OCI-LY3 (cell line): ENCODE results near the gene TET2.

Source experiments
- H2AFZ ChIP-seq: fragments of 200-600, 300-600 bp; shearing (Covaris generic); 2 replicates; pipeline ENCODE4 v1.6.0; 2014; ENCODE audit warnings: antibody characterized with exemption, low read depth, low read length
- H3K27ac ChIP-seq: fragments of 200-600, 300-600 bp; sonication (generic); 2 replicates; pipeline ENCODE4 v1.5.1; 2014; ENCODE audit warnings: mild to moderate bottlenecking, low read length, moderate library complexity, mixed read lengths
- H3K27me3 ChIP-seq: fragments of 200-600, 300-600 bp; sonication (generic); 2 replicates; pipeline ENCODE4 v1.6.1; 2014; ENCODE audit warnings: low read depth, low read length, mixed read lengths
- H3K36me3 ChIP-seq: fragments of 200-600, 300-600 bp; sonication (generic); replicated peaks from 2 replicates; pipeline ENCODE3; 2014; ENCODE audit warnings: low read depth, low read length, mixed read lengths
- H3K4me1 ChIP-seq: fragments of 300-600, 200-600 bp; sonication (generic); 2 replicates; pipeline ENCODE4 v1.6.1; 2014; ENCODE audit warnings: low read length, mixed read lengths
- H3K4me2 ChIP-seq: fragments of 200-600, 300-600 bp; sonication (generic); 2 replicates; pipeline ENCODE4 v1.6.1; 2014; ENCODE audit warnings: low read length, mixed read lengths
- H3K4me3 ChIP-seq: fragments of 300-600, 200-600 bp; sonication (generic); 2 replicates; pipeline ENCODE4 v1.5.1; 2014; ENCODE audit warnings: antibody characterized with exemption, mild to moderate bottlenecking, low read length, moderate library complexity
- H3K79me2 ChIP-seq: fragments of 300-600, 200-600 bp; shearing (Covaris generic); 2 replicates; pipeline ENCODE4 v1.6.1; 2014; ENCODE audit warnings: mild to moderate bottlenecking, low read length, mixed read lengths
- H3K9ac ChIP-seq: fragments of 300-600, 200-600 bp; shearing (Covaris generic); 2 replicates; pipeline ENCODE4 v1.6.0; 2014; ENCODE audit warnings: mild to moderate bottlenecking, low read length, moderate library complexity
- H3K9me3 ChIP-seq: fragments of 200-600, 300-600 bp; shearing (Covaris generic); 2 replicates; pipeline ENCODE4 v1.6.1; 2014; ENCODE audit warnings: low read length, mixed read lengths; ENCODE audit not compliant: insufficient read depth
- H4K20me1 ChIP-seq: fragments of 200-600, 300-600 bp; sonication (generic); 2 replicates; pipeline ENCODE4 v1.6.1; 2016; ENCODE audit warnings: low read length, mixed read lengths; ENCODE audit not compliant: insufficient read depth
- EZH2phosphoT487 ChIP-seq: fragments of 200-600 bp; shearing (Covaris generic); IDR thresholded peaks from 2 replicates; pipeline ENCODE4 v1.6.1; 2018; ENCODE audit warnings: antibody characterized with exemption, mixed run types, low read depth
- TF ChIP-seq, protein P1 (sequence below): fragments of 200-600, 300-600 bp; sonication (generic); IDR thresholded peaks from 2 replicates; pipeline ENCODE4 v1.5.1; 2014; ENCODE audit warnings: antibody characterized with exemption, low read length, low read depth

The TET2 gene

DNA sequence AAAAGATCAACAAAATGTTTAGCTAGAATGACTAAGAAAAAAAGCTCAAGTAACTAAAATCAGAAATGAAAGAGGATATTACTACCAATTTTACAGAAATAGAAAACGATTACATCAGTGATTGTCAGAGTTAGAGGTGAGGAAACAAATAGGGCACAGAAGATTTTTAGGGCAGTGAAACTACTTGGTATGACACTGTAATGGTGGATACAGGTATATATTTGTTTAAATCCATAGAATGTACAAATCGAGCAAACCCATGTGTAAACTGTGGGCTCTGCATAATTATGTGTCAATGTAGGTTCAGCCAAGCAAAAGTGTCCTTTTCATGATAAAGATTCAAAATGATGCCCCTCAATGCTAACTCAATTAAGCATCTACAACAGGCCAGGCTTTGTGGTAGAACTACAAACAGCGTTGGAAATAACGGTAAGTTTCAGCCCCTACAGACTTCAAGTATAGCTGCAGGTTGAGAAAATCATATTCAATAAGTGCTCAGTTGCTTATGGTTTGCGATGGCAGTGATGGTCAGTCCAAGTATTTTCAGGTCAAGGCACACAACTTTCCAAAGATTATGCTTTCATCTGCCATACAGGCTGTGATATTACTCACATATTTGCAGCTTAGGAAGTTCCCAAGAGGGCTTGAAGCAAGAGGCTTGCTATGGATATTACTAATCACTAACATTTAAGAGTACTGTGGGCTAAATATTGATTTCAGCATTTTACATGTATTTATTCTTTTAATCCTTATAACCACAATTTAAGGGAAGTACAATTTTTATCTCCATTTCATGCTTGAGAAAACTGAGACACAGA lies 158.6 kb downstream of the TET2 start:
- Histone ChIP-seq H2AFZ (no peak overlapping the region), H3K9ac (peak overlapping the region; percentile 63), H3K27me3 (no peaks in the 10 kb centered on the region), H3K4me2 (peak overlapping the region; percentile 96), H3K9me3 (peaks cover 8% of the 10 kb centered on the region), H3K36me3 (peaks cover 7% of the 10 kb centered on the region), H4K20me1 (no peaks in the 10 kb centered on the region), H3K4me1 (peaks cover 22% of the 10 kb centered on the region), H3K27ac (peak overlapping the region; percentile 96), H3K79me2 (no peaks in the 10 kb centered on the region), H3K4me3 (peak overlapping the region; percentile 63)
- 0 out of 2 replicates have a peak, but pooled peaks have one; percentile 24 for TF ChIP-seq EZH2phosphoT487
- TF ChIP-seq, protein P1, sequence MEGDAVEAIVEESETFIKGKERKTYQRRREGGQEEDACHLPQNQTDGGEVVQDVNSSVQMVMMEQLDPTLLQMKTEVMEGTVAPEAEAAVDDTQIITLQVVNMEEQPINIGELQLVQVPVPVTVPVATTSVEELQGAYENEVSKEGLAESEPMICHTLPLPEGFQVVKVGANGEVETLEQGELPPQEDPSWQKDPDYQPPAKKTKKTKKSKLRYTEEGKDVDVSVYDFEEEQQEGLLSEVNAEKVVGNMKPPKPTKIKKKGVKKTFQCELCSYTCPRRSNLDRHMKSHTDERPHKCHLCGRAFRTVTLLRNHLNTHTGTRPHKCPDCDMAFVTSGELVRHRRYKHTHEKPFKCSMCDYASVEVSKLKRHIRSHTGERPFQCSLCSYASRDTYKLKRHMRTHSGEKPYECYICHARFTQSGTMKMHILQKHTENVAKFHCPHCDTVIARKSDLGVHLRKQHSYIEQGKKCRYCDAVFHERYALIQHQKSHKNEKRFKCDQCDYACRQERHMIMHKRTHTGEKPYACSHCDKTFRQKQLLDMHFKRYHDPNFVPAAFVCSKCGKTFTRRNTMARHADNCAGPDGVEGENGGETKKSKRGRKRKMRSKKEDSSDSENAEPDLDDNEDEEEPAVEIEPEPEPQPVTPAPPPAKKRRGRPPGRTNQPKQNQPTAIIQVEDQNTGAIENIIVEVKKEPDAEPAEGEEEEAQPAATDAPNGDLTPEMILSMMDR: no peak

DNA sequence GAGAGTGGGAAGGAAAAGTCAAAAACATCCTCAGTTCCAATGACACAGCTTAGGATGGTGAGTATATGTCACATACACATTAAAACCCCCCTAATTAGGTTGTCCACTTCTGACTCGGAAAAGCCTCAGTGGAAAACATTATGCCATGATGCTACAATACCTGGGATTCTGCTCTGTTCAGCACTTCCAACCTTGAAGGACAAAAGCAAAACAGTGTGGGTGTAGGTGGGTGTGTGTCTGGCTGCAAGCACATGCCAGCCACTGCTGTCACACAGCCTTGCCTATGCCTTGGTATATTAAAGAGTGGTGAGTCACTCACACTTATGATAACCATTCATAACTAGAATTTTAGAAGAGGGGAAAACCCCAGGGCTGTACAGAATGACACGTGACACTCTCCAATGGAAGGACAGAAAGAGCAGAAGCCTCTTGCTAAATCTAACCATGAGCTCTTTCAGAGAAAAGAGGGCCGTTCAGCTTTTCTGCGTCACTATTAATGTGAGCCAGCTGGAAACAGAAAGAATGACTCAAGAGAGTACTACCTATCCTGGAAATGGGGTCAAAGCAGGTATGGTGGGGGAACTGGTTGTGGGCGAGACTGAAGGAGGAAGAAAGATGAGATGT lies 159.6 kb downstream of the TET2 start:
- Histone ChIP-seq H3K9me3 (peaks cover 8% of the 10 kb centered on the region), H2AFZ (no peak overlapping the region), H3K36me3 (peaks cover 7% of the 10 kb centered on the region), H3K4me3 (peak overlapping the region; percentile 63), H3K27ac (peak overlapping the region; percentile 96), H3K4me2 (peak overlapping the region; percentile 96), H3K27me3 (no peaks in the 10 kb centered on the region), H3K79me2 (no peaks in the 10 kb centered on the region), H4K20me1 (no peaks in the 10 kb centered on the region), H3K4me1 (peaks cover 22% of the 10 kb centered on the region), H3K9ac (peak overlapping the region; percentile 63)
- 0 out of 2 replicates have a peak, but pooled peaks have one; percentile 23 for TF ChIP-seq EZH2phosphoT487
- TF ChIP-seq, protein P1: no peak

DNA sequence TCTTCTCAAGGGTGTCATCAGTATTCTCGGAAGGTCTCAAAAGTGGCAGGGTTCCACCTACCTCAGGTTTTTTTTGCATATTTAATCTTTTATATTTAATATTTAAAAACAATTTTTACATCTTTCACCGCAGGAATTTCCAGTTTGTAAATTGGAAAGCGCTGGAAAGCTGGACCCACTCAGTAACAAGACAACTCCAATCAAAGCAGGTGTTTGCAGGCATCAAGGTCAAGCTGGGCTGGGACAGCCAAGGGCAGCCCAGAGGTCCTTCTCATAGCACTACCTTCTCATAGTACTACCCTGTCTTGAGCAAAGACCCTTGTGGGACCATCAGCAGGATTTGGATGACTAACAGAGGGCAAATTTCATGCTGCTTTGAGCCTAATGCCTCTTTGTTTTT lies 160.1 kb downstream of the TET2 start:
- peak overlapping the region; percentile 96 for H3K4me2 ChIP-seq
- H3K9ac ChIP-seq: no peak overlapping the region
- H3K79me2 ChIP-seq: no peaks in the 10 kb centered on the region
- H3K9me3 ChIP-seq: peaks cover 8% of the 10 kb centered on the region
- TF ChIP-seq, protein P1: no peak
- TF ChIP-seq EZH2phosphoT487: no peak
- peak overlapping the region; percentile 63 for H3K4me3 ChIP-seq
- no peak overlapping the region for H2AFZ ChIP-seq
- no peaks in the 10 kb centered on the region for H3K27me3 ChIP-seq
- H3K36me3 ChIP-seq: peaks cover 7% of the 10 kb centered on the region
- no peaks in the 10 kb centered on the region for H4K20me1 ChIP-seq
- H3K27ac ChIP-seq: peak overlapping the region; percentile 96
- H3K4me1 ChIP-seq: peaks cover 22% of the 10 kb centered on the region

DNA sequence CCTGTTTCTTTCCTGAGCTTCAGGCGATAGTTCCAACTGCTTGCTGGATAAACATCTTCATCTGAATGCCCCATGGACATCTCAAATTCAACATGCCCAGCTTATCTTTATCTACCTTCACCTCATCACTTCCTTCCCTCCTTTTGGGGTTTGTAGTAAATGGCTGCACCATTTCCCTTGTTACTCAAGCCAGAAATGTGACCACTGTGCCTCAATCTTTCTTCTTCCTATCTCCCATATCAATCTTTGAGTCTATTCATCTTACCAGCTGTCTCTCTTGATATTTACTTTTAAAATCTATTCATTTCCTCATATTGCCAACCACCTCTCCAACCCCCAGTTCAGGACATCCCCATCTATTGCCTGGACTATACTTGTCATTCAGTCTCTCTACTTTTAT lies 171.8 kb downstream of the TET2 start:
- Histone ChIP-seq H3K36me3 (no peaks in the 10 kb centered on the region), H3K27ac (no peak overlapping the region), H3K4me1 (no peaks in the 10 kb centered on the region), H3K27me3 (no peaks in the 10 kb centered on the region), H3K4me2 (no peak overlapping the region), H4K20me1 (no peaks in the 10 kb centered on the region), H3K4me3 (no peak overlapping the region), H3K9ac (no peak overlapping the region), H2AFZ (no peak overlapping the region), H3K79me2 (no peaks in the 10 kb centered on the region), H3K9me3 (no peaks in the 10 kb centered on the region)
- TF ChIP-seq, protein P1: no peak
- no peak for TF ChIP-seq EZH2phosphoT487
